GM12891 (cell line): ENCODE data around the gene FKTN.

Experiments
- POLR2A ChIP-seq: IDR thresholded peaks from 2 replicates; pipeline ENCODE4 v1.6.1; 2011; ENCODE audit warnings: low read depth, low read length, control low read depth
- TAF1 ChIP-seq: IDR thresholded peaks from 2 replicates; pipeline ENCODE4 v1.6.1; 2011; ENCODE audit warnings: low read depth, low read length, control low read depth

DNA sequence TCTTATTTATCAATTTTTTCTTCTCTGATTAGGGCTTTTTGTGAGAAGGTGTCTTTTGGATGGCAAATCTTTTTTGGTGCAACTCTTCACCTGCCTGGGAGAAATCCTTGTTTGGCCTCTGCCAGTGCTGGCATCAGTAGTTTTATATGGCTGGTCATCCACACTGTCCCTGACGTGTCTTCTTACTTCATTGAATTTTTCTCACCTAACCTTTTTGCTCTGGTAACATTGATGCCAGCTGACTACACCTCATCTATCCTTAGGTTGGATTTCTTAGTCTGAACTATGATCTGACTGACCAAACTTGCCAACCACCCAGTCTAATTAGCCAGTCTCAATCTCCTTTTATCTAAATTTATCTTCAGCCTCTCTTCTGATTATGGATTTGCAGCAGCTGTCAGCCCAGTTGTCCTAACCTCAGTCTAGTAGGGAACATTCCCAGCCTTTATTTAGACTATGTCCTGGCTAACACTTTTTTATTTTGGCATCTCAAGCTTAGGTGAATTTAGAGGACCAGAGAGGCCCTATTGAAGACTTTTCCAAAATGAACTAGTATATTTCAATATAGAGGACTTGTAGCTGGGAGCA, 125.9 kb downstream of the FKTN start:
- TF ChIP-seq POLR2A (no peak), TAF1 (no peak)
